GM19043 (cell line): ENCODE measurements around the gene NMNAT2.
"Not testable (repeated sequence)": the region's sequence is repeated elsewhere in the genome, so short reads cannot be mapped to it uniquely, and the experiment has no call there.

Experiments used
- ATAC-seq: cut with Tn5 transposase; IDR thresholded peaks from one replicate; pipeline ENCODE4 v1.9.1; 2021; ENCODE audit warnings: low read depth; ENCODE audit not compliant: unreplicated experiment

The NMNAT2 gene

DNA sequence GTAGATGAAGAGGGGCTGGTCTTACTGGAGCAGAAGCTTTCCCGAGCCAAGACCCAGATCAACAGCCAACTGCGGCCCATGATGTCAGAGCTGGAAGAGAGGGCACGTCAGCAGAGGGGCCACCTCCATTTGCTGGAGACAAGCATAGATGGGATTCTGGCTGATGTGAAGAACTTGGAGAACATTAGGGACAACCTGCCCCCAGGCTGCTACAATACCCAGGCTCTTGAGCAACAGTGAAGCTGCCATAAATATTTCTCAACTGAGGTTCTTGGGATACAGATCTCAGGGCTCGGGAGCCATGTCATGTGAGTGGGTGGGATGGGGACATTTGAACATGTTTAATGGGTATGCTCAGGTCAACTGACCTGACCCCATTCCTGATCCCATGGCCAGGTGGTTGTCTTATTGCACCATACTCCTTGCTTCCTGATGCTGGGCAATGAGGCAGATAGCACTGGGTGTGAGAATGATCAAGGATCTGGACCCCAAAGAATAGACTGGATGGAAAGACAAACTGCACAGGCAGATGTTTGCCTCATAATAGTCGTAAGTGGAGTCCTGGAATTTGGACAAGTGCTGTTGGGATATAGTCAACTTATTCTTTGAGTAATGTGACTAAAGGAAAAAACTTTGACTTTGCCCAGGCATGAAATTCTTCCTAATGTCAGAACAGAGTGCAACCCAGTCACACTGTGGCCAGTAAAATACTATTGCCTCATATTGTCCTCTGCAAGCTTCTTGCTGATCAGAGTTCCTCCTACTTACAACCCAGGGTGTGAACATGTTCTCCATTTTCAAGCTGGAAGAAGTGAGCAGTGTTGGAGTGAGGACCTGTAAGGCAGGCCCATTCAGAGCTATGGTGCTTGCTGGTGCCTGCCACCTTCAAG is 174.8 kb downstream of the NMNAT2 start:
- no peak for ATAC-seq

DNA sequence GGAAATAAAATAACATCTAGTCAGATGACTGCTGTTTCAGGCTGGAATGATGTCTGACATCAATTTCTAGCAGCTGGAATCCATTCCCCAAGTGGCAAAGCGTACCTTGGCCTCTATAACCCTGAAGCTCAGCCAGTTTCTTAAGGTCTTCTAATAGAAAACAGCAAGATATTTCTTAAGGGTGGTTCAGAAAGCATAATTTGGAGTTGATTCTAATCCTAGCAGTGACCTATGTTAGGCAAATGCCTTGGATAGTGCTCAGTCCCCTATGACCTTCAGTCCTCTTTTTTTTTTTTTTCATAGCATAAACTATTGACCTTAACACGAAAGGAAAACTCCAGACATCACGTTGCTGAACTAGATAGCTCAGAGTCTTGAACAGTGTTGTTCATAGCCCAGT is 175.6 kb downstream of the NMNAT2 start:
- no peak for ATAC-seq

DNA sequence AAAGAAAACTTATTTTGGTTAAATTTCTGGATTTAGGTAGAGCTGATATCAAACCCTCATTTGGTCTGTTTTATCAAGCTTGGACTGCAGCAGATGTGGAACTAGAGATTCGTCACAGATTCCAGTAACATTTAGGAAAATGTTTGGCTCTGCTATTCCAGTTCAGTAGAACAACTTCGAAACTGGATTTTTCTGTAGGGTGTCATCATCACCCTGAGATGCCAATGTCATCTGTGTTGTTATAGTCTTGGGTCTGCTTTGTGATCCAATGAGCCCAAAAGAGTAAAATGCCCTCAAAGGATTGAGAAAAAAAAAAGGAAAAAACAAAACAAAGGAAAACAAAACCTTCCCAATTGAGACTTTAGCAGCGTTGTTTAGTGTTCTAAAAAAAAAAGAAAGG is 176.7 kb downstream of the NMNAT2 start:
- no peak for ATAC-seq

DNA sequence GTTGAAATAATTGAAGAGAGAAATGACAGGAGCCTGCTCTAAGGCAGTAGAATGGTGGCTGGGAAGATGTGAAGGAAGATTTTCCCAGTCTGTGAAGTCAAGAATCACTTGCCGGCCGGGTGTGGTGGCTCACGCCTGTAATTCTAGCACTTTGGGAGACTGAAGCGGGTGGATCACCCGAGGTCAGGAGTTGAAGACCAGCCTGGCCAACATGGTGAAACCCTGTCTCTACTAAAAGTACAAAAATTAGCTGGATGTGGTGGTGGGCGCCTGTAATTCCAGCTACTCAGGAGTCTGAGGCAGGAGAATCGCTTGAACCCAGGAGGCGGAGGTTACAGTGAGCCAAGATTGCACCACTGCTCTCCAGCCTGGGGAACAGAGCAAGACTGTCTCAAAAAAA is 177.3 kb downstream of the NMNAT2 start:
- ATAC-seq: not testable (repeated sequence)

DNA sequence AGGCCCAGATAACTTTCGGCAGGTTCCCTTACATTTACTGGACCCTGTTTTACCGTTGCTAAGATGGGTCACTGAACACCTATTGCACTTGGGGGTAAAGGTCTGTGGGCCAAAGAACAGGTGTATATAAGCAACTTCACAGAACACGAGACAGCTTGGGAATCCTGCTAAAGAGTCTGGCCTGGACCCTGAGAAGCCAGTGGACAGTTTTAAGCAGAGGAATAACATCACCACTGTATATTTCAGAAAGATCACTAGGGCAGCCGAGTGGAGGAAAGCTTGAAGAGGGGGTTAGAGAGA is 177.7 kb downstream of the NMNAT2 start:
- no peak for ATAC-seq

DNA sequence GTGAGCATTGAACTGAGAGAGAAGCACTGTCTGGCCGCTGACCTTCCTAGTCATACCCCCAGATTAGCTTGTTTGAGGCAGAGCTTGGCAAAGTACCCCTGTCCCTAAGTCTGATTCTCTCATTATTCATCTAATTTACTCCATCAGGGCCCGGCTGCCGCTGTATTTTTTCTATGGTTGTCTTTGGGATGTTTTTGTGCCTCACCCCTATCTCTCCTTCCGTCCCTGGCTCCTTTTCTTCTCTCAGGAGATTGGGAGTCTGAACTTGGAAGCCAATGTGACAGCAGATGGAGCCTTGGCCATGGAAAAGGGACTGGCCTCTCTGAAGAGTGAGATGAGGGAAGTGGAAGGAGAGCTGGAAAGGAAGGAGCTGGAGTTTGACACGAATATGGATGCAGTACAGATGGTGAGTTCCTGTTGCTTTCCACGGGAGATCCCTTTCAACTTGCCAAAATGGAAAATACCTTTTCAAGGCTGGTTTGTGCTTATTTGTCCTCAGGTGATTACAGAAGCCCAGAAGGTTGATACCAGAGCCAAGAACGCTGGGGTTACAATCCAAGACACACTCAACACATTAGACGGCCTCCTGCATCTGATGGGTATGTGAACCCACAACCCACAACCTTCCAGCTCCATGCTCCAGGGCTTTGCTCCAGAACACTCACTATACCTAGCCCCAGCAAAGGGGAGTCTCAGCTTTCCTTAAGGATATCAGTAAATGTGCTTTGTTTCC is 178.2 kb downstream of the NMNAT2 start:
- no peak for ATAC-seq

DNA sequence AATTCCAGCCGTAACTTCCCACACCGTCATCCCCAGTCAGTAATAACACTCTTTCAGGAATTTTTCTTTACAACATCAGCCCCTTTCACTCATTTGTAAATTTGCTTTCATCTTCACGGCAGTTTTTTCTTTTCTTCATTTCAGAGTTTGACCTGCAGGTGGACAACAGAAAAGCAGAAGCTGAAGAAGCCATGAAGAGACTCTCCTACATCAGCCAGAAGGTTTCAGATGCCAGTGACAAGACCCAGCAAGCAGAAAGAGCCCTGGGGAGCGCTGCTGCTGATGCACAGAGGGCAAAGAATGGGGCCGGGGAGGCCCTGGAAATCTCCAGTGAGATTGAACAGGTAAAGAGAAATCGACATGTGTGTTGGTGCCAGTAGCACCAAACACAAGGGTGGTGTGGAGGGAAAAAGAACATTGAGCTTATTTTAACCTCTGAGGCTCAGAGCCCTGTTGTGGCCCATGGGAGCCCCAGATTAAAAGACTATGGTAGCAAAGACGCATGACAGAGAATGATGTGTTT is 178.9 kb downstream of the NMNAT2 start:
- ATAC-seq: no peak

DNA sequence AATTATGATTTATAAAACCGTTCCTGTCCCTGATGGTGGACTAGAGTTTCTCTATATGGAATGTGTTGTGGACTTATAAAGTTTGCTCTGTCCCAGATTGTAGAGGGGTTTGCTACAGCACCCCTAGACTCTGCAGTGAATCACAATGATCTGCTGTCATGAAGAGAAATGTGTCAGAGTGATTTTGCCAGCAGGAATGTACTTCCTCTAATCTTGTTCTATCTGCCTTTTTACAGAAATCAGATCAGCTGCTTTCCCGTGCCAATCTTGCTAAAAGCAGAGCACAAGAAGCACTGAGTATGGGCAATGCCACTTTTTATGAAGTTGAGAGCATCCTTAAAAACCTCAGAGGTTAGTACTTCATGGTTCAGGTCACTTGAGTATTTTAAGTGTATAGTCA is 180.1 kb downstream of the NMNAT2 start:
- ATAC-seq: no peak

DNA sequence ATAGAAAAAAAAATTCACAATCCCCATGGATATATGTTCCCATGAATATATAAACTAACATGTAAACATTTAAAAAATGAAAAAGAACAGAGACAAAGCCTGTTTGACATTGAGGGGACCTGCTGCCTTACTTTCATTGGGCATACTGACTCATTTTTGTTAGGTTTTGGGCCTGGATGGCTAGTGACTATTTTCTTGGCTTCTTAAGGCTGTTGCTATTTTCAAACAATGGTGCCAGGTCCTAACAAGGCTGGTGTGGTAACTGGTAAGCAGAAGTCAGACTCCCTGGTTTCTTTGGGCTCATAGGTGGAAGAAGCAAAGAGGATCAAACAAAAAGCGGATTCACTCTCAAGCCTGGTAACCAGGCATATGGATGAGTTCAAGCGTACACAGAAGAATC is 181.1 kb downstream of the NMNAT2 start:
- no peak for ATAC-seq

DNA sequence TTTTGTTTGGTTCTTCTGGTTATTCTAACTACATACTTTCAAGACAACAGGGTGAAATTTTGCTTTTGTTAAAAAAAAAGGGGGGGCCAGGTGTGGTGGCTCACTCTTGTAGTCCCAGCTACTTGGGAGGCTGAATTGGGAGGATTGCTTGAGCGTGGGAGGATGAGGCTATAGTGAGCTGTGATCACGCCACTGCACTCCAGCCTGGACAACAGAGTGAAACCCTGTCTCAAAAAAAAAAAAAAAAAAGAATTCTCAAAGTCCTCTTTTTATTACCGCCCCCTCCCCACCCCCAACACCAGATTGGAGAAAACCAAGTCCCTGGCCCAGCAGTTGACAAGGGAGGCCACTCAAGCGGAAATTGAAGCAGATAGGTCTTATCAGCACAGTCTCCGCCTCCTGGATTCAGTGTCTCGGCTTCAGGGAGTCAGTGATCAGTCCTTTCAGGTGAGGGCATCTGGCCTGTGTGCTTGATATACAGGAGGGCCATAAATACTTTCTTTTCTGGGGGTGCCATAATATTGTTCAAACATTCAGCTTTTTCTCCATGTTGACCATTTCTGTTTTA is 181.9 kb downstream of the NMNAT2 start:
- no peak for ATAC-seq

DNA sequence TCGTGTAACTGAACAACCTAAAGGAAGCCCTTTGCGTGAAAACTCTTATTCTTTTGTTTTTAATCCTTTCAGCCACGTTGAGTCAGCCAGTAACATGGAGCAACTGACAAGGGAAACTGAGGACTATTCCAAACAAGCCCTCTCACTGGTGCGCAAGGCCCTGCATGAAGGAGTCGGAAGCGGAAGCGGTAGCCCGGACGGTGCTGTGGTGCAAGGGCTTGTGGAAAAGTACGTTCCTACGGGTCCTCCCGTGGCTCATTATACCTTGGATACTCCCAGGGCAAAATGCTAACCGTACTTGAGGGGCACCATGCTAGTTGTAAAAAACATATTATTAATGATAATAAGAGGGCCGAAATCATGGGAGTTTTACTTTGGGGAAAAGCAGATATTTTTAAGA is 182.7 kb downstream of the NMNAT2 start:
- ATAC-seq: no peak

DNA sequence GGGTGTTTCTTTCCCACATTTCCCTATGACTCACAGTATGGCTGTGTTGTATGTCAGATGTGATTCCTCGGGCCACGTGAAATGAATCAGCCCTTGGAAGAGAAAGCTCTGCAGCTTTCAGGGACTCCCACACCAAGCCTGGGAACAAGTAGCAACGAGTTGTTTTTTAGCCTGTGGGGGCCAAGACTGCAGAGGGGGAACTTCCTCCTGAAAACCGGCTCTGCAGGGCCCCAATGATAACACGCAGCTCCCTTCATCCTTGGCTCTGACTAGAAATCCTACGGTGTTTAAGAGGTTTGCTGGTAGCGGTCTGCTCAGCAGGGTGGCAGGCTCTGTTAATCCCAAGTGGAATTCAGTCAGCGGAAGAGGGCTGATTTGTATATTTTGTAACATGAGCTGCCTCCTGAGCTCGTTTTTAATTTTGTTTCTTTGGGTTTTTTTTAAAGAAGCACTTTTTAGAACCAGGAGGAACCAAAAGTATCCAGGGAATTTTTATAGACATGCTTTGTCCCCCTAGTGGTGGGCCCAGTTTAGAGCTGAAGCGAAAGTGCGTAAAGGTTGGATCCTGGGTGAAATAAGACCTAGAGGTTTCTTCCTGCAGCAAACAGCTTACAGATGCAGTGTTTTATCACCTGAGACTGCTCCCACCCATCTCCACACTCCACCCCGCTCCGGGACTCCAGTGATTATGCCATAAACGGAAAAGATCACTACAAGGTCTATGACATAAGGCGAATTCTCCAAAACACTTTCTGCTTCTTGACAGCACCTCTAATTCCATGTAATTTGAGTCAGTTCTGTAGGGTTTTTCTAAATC is 183.3 kb downstream of the NMNAT2 start:
- no peak for ATAC-seq

DNA sequence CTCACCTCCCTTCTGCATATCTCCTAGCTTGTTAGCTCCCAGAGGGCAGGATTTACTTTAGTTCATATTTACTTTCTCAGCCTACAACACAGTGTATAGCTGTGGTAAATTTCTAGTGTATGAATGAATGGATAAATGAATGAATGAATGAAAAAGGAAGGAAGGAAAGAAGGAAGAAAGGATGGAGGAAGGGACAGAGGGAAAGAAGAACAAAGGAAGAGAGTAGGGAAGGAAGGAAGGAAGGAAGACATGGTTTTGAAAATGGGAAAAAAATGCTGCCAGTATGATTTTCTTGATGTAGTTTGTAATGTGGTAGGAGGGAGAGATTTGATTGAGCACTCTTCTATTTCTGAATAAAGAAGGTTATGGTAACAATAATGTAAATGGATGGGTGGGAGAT is 185.1 kb downstream of the NMNAT2 start:
- no peak for ATAC-seq

DNA sequence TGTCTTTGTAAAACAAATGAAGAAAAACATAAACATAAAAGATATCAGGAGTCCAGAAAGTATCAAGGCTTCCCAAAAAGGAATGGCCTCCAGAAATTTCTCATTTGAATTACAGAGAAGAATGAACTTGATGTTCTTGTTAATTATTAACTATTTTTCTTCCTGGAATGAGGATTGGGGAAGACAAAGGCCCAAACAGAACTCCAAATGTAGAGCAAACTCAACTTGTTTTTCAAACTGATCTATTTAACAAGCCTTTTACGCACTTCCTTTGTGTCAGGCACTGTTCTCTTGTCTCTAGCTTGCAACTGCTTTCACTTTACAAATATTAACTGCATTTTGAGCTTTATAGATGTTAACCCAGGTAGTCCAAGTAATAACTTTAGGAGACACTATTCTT is 186.6 kb downstream of the NMNAT2 start:
- ATAC-seq: no peak

DNA sequence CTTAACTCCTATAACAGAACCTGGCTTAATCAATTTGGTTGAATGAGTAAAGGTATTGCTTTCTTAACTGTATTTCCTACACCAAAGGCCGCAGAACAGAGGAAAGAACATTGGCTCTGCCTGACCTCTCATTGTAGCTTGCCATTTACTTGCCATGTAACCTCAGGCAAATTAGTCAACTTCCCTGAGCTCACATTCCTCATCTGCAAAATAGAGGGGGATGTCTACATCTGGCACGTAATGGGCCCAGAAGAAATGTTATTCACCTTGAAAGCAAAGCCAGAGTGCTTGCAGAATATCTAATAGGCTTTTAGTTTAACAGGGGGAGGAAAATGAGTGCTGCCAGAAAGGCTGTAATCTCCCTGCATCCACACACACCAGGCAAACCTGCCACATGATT is 187.8 kb downstream of the NMNAT2 start:
- ATAC-seq: no peak

DNA sequence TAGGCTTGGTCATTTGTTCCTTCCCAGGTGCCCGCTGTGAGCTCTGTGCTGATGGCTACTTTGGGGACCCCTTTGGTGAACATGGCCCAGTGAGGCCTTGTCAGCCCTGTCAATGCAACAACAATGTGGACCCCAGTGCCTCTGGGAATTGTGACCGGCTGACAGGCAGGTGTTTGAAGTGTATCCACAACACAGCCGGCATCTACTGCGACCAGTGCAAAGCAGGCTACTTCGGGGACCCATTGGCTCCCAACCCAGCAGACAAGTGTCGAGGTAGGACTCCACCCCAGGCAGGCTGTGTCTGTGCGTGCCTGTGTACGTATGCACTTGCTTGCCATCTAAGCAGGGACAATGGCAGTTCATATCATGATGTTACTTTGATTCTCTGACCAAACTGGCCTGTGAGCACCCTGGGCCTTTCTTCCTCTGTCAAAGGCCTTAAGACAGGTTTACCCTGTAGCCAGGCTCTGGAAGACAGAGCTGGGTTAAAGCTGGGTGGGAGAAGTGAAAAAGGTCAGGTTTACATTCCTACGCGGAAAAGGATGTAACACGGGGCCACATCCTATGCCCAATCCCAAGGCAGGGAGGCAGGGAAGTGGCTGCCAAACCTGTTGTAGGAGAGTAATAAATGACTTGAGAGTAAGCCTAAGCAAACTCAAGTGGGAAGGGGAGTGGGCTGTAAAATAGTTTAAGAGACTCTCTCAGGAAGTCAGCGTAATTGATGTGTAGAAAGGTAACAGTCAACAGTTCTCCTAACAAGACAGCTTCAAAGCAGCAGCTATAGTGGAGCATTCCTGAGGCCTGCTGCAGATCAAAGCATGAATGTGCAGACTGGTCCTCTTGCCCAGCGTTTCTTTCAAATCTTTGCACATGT is 189.6 kb downstream of the NMNAT2 start:
- ATAC-seq: no peak

DNA sequence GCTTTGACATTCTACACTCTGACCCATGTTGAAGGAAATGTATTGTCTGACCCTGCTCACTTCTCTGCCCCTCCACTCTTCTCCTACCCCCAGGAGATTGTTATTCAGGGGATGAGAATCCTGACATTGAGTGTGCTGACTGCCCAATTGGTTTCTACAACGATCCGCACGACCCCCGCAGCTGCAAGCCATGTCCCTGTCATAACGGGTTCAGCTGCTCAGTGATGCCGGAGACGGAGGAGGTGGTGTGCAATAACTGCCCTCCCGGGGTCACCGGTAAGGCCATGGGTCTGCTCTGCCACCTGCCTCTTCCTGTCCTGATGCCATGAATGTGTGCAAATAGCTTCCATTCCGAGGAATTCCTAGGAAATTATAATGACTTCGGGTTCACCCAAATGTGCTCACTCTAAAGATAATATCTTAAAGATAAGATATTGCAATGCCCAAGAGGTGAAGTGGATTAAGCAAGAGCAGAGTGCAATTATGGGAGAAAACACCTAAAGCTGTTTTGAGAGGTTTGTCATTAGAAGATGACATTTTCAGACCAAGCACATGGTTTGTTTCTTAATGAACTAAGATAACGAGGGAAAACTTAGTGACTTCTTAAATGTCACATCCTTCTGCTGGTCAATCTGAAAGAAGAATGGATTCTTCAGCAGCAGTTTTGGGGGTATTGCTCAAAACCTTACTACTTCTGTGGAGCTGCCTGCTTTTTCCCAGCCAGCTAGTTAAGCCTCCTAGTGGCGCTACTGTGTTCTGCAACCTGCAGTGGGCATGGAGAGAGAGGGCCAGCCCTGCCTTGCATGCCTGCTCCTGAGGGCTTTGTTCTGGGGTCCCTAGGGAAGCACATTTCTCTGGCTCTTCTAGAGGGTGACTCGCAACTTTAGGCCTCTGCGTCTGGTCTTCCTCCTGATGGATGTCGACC is 190.5 kb downstream of the NMNAT2 start:
- no peak for ATAC-seq

DNA sequence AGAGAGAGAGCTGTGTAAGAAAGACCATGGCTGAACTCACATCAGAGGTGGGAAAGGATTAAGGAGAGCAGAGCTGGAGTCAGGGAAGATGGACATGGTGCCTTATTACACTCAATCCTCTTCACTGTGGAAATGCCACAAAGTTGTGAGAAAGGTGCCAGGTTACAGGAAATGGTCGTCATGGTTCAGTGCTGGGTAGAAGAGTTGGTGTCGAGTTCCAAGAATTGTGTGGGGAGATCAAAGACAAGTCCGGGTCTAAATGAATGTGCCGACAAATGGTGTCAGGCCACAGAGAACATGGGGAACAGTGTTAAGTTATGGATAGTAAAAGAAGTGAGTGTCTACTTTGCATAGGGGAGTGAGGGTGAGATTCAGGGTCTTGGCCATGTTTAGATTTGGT is 191.2 kb downstream of the NMNAT2 start:
- no peak for ATAC-seq

DNA sequence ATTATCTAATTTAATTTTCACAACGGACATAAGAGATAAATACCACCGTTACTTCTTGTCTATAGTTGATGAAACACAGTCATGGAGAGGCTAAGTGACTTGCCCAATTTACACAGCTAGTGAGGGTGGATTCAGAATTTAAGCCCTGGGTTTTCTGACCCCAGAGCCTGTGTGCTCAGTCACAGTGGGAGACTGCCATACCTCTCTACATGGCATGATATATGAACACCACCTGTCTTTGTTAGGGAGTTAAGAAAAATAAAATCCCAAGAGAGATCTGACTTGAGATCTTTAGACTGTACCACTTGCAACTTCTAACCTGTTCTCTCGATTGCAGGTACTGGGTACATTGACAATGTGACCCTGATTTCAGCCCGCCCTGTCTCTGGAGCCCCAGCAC is 191.8 kb downstream of the NMNAT2 start:
- no peak for ATAC-seq
